Measurements from ENCODE around the gene COG1.

DNA sequence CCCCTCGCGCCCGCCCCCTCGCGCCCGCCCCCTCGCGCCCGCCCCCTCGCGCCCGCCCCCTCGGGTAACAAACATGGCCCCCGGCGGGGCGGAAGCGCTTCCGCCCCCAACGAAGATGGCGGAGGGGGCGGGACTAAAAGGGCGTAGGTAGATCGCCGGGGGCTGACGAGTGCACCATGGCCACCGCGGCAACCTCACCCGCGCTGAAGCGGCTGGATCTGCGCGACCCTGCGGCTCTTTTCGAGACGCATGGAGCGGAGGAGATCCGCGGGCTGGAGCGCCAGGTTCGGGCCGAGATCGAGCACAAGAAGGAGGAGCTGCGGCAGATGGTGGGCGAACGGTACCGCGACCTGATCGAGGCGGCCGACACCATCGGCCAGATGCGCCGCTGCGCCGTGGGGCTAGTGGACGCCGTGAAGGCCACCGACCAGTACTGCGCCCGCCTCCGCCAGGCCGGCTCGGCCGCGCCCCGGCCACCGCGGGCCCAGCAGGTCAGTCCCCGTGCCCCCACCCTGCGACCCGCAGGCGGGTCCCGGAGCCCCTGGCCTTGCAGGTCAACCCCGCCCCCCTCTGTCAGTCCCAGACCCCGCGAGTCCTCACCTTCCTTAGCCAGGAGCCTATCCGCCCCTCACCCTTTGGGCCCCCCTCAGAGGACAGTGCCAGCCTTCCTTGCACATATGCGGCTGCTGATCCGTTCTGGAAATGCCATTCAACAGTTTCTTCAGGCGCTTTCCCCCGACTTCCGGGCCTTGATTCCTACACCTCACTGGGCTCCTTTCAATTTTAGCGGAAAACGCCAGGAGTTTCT lies at the start of gene COG1:
- TF ChIP-seq, protein P1, sequence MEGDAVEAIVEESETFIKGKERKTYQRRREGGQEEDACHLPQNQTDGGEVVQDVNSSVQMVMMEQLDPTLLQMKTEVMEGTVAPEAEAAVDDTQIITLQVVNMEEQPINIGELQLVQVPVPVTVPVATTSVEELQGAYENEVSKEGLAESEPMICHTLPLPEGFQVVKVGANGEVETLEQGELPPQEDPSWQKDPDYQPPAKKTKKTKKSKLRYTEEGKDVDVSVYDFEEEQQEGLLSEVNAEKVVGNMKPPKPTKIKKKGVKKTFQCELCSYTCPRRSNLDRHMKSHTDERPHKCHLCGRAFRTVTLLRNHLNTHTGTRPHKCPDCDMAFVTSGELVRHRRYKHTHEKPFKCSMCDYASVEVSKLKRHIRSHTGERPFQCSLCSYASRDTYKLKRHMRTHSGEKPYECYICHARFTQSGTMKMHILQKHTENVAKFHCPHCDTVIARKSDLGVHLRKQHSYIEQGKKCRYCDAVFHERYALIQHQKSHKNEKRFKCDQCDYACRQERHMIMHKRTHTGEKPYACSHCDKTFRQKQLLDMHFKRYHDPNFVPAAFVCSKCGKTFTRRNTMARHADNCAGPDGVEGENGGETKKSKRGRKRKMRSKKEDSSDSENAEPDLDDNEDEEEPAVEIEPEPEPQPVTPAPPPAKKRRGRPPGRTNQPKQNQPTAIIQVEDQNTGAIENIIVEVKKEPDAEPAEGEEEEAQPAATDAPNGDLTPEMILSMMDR (IDR thresholded peaks at IDR 0.05 in 8 of 11, conservative IDR thresholded peaks at IDR 0.05 in 3 of 11), result no peak
- TF ChIP-seq POLR2AphosphoS5 (IDR thresholded peaks at IDR 0.05), result peak; percentile 72 to 88 (median 83)
